Nephron (organoid): ENCODE data around the gene MLXIPL.

Source experiments
- H3K27ac Mint-ChIP-seq, 3 experiments: 2 replicates each; pipeline ENCODE4 v1.8.0; 2020; ENCODE audit warnings: mixed read lengths in 3 of 3, mild to moderate bottlenecking in 2 of 3, moderate library complexity in 1 of 3
- H3K27me3 Mint-ChIP-seq: 2 replicates; pipeline ENCODE4 v1.8.0; 2021; ENCODE audit warnings: low read depth, mild to moderate bottlenecking, moderate library complexity, mixed read lengths
- H3K36me3 Mint-ChIP-seq: 2 replicates; pipeline ENCODE4 v1.8.0; 2020; ENCODE audit warnings: low read depth, mixed read lengths
- H3K4me1 Mint-ChIP-seq: 2 replicates; pipeline ENCODE4 v1.8.0; 2020; ENCODE audit warnings: mixed read lengths
- H3K4me3 Mint-ChIP-seq, 3 experiments: 2 replicates each; pipeline ENCODE4 v1.8.0; 2020; ENCODE audit warnings: mild to moderate bottlenecking in 3 of 3, mixed read lengths in 3 of 3, moderate library complexity in 2 of 3
- H3K9me3 Mint-ChIP-seq: 2 replicates; pipeline ENCODE4 v1.8.0; 2020; ENCODE audit warnings: mixed read lengths
- CTCF ChIP-seq, 3 experiments: fragments of 200-600 bp; sonication (generic); IDR thresholded peaks; one replicate each; pipeline ENCODE4 v1.5.0; 2021; ENCODE audit warnings: antibody characterized with exemption in 3 of 3; ENCODE audit not compliant: unreplicated experiment in 3 of 3

MLXIPL gene

GRCh38 chr7:73577627-73578341 is 46.5 kb downstream of the MLXIPL start:
- TF ChIP-seq CTCF (IDR thresholded peaks at IDR 0.05; ENCODE audit: unreplicated experiment in 3 of 3), result no peak
- Mint-ChIP-seq H3K27ac (peak overlapping the region; percentile 96 to 98 (median 97)), H3K9me3 (no peaks in the 10 kb centered on the region), H3K4me1 (peaks cover 19% of the 10 kb centered on the region), H3K4me3 (peak overlapping the region; percentile 84 to 92 (median 90)), H3K27me3 (peaks cover 6% of the 10 kb centered on the region), H3K36me3 (peaks cover 24% of the 10 kb centered on the region)

GRCh38 chr7:73573791-73574190 is 50.5 kb downstream of the MLXIPL start:
- Mint-ChIP-seq H3K27ac (no peak overlapping the region), H3K36me3 (peaks cover 60% of the 10 kb centered on the region), H3K4me1 (peaks cover 15% of the 10 kb centered on the region), H3K4me3 (peak overlapping the region in 1 of 3 experiments; percentile 12), H3K27me3 (peaks cover under 1% of the 10 kb centered on the region), H3K9me3 (no peaks in the 10 kb centered on the region)
- TF ChIP-seq CTCF (IDR thresholded peaks at IDR 0.05; ENCODE audit: unreplicated experiment in 3 of 3), result no peak

DNA sequence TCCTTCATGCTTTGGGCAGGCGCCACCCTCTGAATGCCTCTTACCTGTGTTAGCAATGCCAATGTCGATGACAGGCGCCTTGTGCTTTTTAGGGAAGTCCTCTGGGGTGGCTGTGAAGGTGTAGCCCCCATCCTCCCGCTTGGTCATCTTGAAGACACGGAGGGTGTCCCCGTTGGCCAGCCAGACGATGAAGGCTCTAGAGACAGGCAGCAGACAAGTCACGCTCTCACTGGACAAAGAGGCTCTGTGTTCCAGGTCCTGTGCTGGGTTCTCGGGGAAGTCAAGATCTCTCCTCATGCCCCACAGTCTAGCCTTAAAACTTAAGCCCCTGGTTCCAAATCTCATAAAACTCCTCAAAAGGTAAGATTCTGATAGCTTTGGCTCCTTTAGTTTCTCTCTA is 51.0 kb downstream of the MLXIPL start:
- Mint-ChIP-seq H3K9me3 (no peaks in the 10 kb centered on the region), H3K36me3 (peaks cover 61% of the 10 kb centered on the region), H3K4me1 (peaks cover 11% of the 10 kb centered on the region), H3K27me3 (no peaks in the 10 kb centered on the region), H3K27ac (no peak overlapping the region), H3K4me3 (no peak overlapping the region)
- no peak for TF ChIP-seq CTCF (IDR thresholded peaks at IDR 0.05; ENCODE audit: unreplicated experiment in 3 of 3)

DNA sequence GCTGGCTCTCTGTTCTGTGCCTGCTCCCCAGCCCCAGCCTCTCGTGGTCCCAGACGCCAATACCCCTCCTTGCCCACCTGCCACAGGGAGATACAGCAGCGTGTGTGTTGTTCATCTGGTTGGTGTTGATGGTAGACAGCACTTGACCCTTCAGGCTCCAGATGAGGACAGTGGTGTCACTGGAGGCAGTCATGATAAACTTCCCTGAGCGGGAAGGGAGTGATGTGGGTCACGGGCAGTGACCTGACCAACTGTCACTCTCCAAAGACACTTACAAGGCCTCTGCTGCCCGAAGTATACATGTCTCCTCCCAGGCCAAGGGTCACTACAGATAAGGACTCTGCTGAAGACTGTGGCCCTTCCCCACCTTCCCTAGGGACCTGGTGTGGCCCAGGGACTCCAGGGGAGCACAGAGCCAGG is 51.5 kb downstream of the MLXIPL start:
- Mint-ChIP-seq H3K36me3 (peaks cover 61% of the 10 kb centered on the region), H3K9me3 (no peaks in the 10 kb centered on the region), H3K27ac (no peak overlapping the region), H3K4me1 (peaks cover 9% of the 10 kb centered on the region), H3K4me3 (no peak overlapping the region), H3K27me3 (no peaks in the 10 kb centered on the region)
- no peak for TF ChIP-seq CTCF (IDR thresholded peaks at IDR 0.05; ENCODE audit: unreplicated experiment in 3 of 3)

GRCh38 chr7:73570977-73571376 is 53.3 kb downstream of the MLXIPL start:
- H3K27me3 Mint-ChIP-seq, result no peaks in the 10 kb centered on the region
- no peak overlapping the region for H3K27ac Mint-ChIP-seq
- H3K4me3 Mint-ChIP-seq, result no peak overlapping the region
- H3K4me1 Mint-ChIP-seq, result no peaks in the 10 kb centered on the region
- no peaks in the 10 kb centered on the region for H3K9me3 Mint-ChIP-seq
- peaks cover 56% of the 10 kb centered on the region for H3K36me3 Mint-ChIP-seq
- no peak for TF ChIP-seq CTCF (IDR thresholded peaks at IDR 0.05; ENCODE audit: unreplicated experiment in 3 of 3)

DNA sequence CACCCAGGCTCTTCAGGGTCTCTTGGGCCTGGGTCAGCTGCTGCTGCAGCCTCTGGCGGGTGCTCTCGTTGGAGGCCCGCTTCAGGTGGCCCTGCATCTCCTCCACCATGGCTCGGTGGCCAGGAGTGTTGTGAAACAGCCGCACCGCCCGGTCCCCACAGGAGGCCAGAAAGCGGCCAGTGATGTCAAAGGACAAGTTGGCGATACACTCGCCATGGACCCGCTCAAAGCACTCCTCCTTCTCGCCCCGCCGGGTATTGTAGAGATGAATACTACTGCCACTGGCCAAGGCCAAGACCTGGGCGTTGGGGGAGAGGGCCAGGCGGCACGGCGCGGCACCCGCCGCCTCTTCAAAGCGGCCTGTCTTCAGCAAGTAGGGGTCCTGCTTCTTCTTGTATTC is 53.8 kb downstream of the MLXIPL start:
- Mint-ChIP-seq H3K9me3 (no peaks in the 10 kb centered on the region), H3K27ac (no peak overlapping the region), H3K4me3 (no peak overlapping the region), H3K4me1 (no peaks in the 10 kb centered on the region), H3K36me3 (peaks cover 56% of the 10 kb centered on the region), H3K27me3 (no peaks in the 10 kb centered on the region)
- no peak for TF ChIP-seq CTCF (IDR thresholded peaks at IDR 0.05; ENCODE audit: unreplicated experiment in 3 of 3)
